HG03571 (cell line): Measurements from ENCODE around the gene ADIPOQ.
"Not testable (repeated sequence)": the region's sequence is repeated elsewhere in the genome, so short reads cannot be mapped to it uniquely, and the experiment has no call there.

Source experiments
- ATAC-seq: cut with Tn5 transposase; IDR thresholded peaks from one replicate; pipeline ENCODE4 v1.9.1; 2021; ENCODE audit not compliant: unreplicated experiment

ADIPOQ gene

GRCh38 chr3:186870421-186871201, 28.1 kb downstream of the ADIPOQ start:
- no peak for ATAC-seq

- no peak for ATAC-seq
These were observed 29.0 kb downstream of the ADIPOQ start for GRCh38 chr3:186871403-186871924.

GRCh38 chr3:186873796-186874195, 31.3 kb downstream of the ADIPOQ start:
- not testable (repeated sequence) for ATAC-seq

- not testable (repeated sequence) for ATAC-seq
These were observed 31.7 kb downstream of the ADIPOQ start for GRCh38 chr3:186874216-186874615.

GRCh38 chr3:186874841-186875240, 32.3 kb downstream of the ADIPOQ start:
- ATAC-seq, result not testable (repeated sequence)

- no peak for ATAC-seq
These were observed 33.2 kb downstream of the ADIPOQ start for GRCh38 chr3:186875708-186876107.

- ATAC-seq, result no peak
These were observed 37.3 kb downstream of the ADIPOQ start for GRCh38 chr3:186879781-186880180.

GRCh38 chr3:186880406-186880805, 37.9 kb downstream of the ADIPOQ start:
- ATAC-seq, result no peak

- no peak for ATAC-seq
These were observed 39.6 kb downstream of the ADIPOQ start for GRCh38 chr3:186882150-186882524.

GRCh38 chr3:186882881-186883685, 40.6 kb downstream of the ADIPOQ start:
- ATAC-seq, result no peak

- no peak for ATAC-seq
These were observed 41.2 kb downstream of the ADIPOQ start for GRCh38 chr3:186883686-186884058.

- ATAC-seq, result not testable (repeated sequence)
These were observed 42.4 kb downstream of the ADIPOQ start for GRCh38 chr3:186884868-186885267.

GRCh38 chr3:186886202-186886981, 43.9 kb downstream of the ADIPOQ start:
- ATAC-seq, result no peak

- not testable (repeated sequence) for ATAC-seq
These were observed 45.0 kb downstream of the ADIPOQ start for GRCh38 chr3:186887507-186887938.

- no peak for ATAC-seq
These were observed 46.1 kb downstream of the ADIPOQ start for GRCh38 chr3:186888569-186888968.

GRCh38 chr3:186889698-186890097, 47.2 kb downstream of the ADIPOQ start:
- not testable (repeated sequence) for ATAC-seq

- ATAC-seq, result no peak
These were observed 48.4 kb downstream of the ADIPOQ start for GRCh38 chr3:186890911-186891310.

GRCh38 chr3:186893071-186893470, 50.6 kb downstream of the ADIPOQ start:
- not testable (repeated sequence) for ATAC-seq

GRCh38 chr3:186895406-186895805, 52.9 kb downstream of the ADIPOQ start:
- ATAC-seq, result no peak

GRCh38 chr3:186896006-186896405, 53.5 kb downstream of the ADIPOQ start:
- no peak for ATAC-seq

GRCh38 chr3:186896875-186897274, 54.4 kb downstream of the ADIPOQ start:
- ATAC-seq, result no peak
